ENCODE data around the gene C16orf74. TPM values are rescaled to one million over a fixed set of nuclear protein-coding genes. Genes with fewer than 3 reads are reported as not detected.

Gene C16orf74
- total RNA-seq, 1 experiment from 2014 or later, result 3.4 TPM

GRCh38 chr16:85751698-85752501 is 1.0 kb upstream of the C16orf74 start:
- CTCF ChIA-PET, result no interaction called here
- no peak for DNase-seq
- no peak overlapping the region for H3K27ac Mint-ChIP-seq (ENCODE audit: unreplicated experiment)
- BruUV-seq (replicated peaks), result no TSS peak
- H3K27me3 Mint-ChIP-seq (ENCODE audit: unreplicated experiment), result peaks cover 49% of the 10 kb centered on the region
- intact Hi-C loops (cut with micrococcal nuclease; ENCODE audit: unreplicated experiment), result loop anchor here (2.0 kb wide), 1 partner anchor 33 kb away; no protein-coding TSS in a partner anchor
- H3K4me3 Mint-ChIP-seq (ENCODE audit: low read depth, unreplicated experiment), result peak overlapping the region; percentile 91
- H3K9me3 Mint-ChIP-seq (ENCODE audit: low read depth, unreplicated experiment), result no peaks in the 10 kb centered on the region
- H3K4me1 Mint-ChIP-seq (ENCODE audit: low read depth, unreplicated experiment), result peaks cover 35% of the 10 kb centered on the region
- no peak for TF ChIP-seq CTCF (IDR thresholded peaks at IDR 0.05; ENCODE audit: unreplicated experiment)
- H3K36me3 Mint-ChIP-seq (ENCODE audit: insufficient read depth, unreplicated experiment), result peaks cover 6% of the 10 kb centered on the region

DNA sequence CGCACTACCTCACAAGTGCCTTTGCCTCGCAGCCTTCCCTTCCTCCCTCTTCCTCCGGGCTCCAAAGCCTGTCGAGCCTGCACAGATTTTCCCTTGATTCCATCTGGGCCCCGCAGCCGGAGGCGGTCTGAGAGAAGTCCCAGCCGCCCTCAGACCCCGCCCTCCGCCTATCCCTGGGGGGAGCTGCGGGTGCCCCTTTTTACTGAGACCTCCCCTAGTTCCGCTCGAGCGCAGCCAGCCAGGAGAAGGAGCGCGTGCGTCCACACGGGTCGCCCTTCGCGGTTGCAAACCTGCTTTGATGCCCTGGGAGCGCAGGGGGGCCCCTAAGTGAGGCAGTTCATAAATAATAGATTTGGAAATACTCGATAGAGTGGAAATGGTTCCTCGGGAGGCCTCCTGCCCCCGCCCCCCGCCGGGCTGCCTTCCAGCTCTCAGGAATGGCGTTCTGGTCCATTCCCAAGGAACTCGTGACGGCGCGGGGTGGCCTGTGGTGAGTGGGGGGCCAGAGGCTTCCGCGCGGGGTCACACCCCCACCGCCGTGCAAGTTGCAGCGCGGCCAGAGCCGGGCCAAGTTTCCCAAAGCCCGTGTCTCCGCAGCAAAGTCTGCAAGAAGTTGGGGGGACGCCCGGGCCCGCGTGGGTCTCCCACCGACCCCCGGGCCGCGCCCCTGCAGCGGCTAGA is 610 bp downstream of the C16orf74 start:
- Mint-ChIP-seq H3K4me3 (ENCODE audit: low read depth, unreplicated experiment) (peak overlapping the region; percentile 91), H3K36me3 (ENCODE audit: insufficient read depth, unreplicated experiment) (peaks cover 12% of the 10 kb centered on the region), H3K9me3 (ENCODE audit: low read depth, unreplicated experiment) (no peaks in the 10 kb centered on the region), H3K27ac (ENCODE audit: unreplicated experiment) (no peak overlapping the region), H3K4me1 (ENCODE audit: low read depth, unreplicated experiment) (peaks cover 45% of the 10 kb centered on the region), H3K27me3 (ENCODE audit: unreplicated experiment) (peaks cover 38% of the 10 kb centered on the region)
- intact Hi-C loops (cut with micrococcal nuclease; ENCODE audit: unreplicated experiment), result loop anchor here (2.0 kb wide), 1 partner anchor 31 kb away; no protein-coding TSS in a partner anchor
- DNase-seq, result no peak
- CTCF ChIA-PET, result interaction anchor here (0.8 kb wide), 1 partner anchor 105 kb away, joined by 3 read pairs; no protein-coding TSS in a partner anchor
- BruUV-seq (replicated peaks), result no TSS peak
- no peak for TF ChIP-seq CTCF (IDR thresholded peaks at IDR 0.05; ENCODE audit: unreplicated experiment)

DNA sequence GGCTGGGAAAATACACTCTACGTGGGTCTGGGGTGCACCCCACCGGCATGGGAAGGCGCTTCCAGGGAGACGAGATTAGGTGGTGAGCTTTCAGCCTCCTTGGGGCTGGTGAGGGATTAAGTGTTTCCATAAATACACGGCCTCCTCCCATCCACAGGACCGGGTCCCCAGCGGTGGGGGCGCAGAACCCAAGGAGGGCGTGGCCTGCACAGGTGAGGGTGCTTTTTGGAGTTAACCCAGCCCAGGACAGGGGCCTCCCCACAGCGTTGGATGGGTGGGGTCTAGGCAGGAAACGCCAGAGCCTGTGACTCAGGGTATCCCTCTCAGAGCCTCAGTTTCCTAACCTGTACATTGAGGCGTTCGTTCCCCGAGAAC is 1.1 kb downstream of the C16orf74 start:
- peaks cover 45% of the 10 kb centered on the region for H3K4me1 Mint-ChIP-seq (ENCODE audit: low read depth, unreplicated experiment)
- DNase-seq, result no peak
- H3K36me3 Mint-ChIP-seq (ENCODE audit: insufficient read depth, unreplicated experiment), result peaks cover 12% of the 10 kb centered on the region
- H3K27ac Mint-ChIP-seq (ENCODE audit: unreplicated experiment), result no peak overlapping the region
- H3K27me3 Mint-ChIP-seq (ENCODE audit: unreplicated experiment), result peaks cover 35% of the 10 kb centered on the region
- no peak for TF ChIP-seq CTCF (IDR thresholded peaks at IDR 0.05; ENCODE audit: unreplicated experiment)
- intact Hi-C loops (cut with micrococcal nuclease; ENCODE audit: unreplicated experiment), result loop anchor here (2.0 kb wide), 1 partner anchor 31 kb away; no protein-coding TSS in a partner anchor
- CTCF ChIA-PET, result no interaction called here
- no TSS peak for BruUV-seq (replicated peaks)
- no peaks in the 10 kb centered on the region for H3K9me3 Mint-ChIP-seq (ENCODE audit: low read depth, unreplicated experiment)
- peak overlapping the region; percentile 91 for H3K4me3 Mint-ChIP-seq (ENCODE audit: low read depth, unreplicated experiment)

DNA sequence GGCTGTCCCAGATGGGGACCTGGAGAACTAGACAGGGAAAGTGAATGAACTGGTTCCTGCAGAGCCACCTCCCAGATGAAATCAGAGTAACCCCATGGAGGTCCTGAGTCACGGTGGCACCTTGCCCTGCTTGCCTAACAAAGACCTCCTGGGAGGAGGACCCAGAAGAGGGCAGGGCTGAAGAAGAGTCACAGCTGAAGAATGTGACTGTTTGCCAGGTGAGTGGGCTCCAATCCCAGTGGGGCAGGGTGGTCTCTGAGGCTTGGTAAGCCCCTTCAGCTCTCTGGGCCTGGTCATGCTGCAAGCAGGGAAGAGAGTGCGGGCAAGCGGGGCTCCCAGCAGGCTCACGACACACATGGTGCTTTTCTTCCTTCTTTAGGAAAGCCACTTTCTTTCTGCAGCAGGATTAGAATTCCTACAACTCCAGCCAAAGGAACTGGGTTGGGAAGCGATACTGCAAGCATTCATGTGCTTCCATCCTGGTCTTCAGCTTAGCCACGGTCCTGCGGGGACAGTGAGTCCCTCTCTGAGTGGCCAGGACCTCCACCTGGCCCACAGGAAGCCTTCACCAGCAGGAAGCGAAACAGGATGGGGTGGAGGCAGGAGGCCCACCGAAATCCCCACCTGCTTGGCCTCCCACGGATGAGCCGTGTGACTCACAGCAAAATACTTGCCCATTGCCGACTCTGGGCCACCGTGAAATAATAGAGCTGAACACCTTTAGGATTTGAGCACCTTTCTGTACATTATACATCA is 4.3 kb downstream of the C16orf74 start:
- H3K4me1 Mint-ChIP-seq (ENCODE audit: low read depth, unreplicated experiment), result peaks cover 30% of the 10 kb centered on the region
- BruUV-seq (replicated peaks), result no TSS peak
- no peaks in the 10 kb centered on the region for H3K9me3 Mint-ChIP-seq (ENCODE audit: low read depth, unreplicated experiment)
- CTCF ChIA-PET, result interaction anchor here (0.7 kb wide), 1 partner anchor 13 kb away, joined by 3 read pairs; no protein-coding TSS in a partner anchor
- no peak overlapping the region for H3K4me3 Mint-ChIP-seq (ENCODE audit: low read depth, unreplicated experiment)
- TF ChIP-seq CTCF (IDR thresholded peaks at IDR 0.05; ENCODE audit: unreplicated experiment), result no peak
- H3K36me3 Mint-ChIP-seq (ENCODE audit: insufficient read depth, unreplicated experiment), result peaks cover 12% of the 10 kb centered on the region
- H3K27me3 Mint-ChIP-seq (ENCODE audit: unreplicated experiment), result peaks cover 4% of the 10 kb centered on the region
- H3K27ac Mint-ChIP-seq (ENCODE audit: unreplicated experiment), result peak overlapping the region; percentile 47
- intact Hi-C loops (cut with micrococcal nuclease; ENCODE audit: unreplicated experiment), result no loop called here
- DNase-seq, result peak; percentile 75
